HG03565 (cell line): ENCODE measurements around the gene LPP.

Experiments used
- ATAC-seq: cut with Tn5 transposase; IDR thresholded peaks from one replicate; pipeline ENCODE4 v1.9.1; 2021; ENCODE audit warnings: mild to moderate bottlenecking, moderate library complexity; ENCODE audit not compliant: unreplicated experiment

Gene LPP

GRCh38 chr3:188294823-188295487 lies 141.0 kb downstream of the LPP start:
- no peak for ATAC-seq

GRCh38 chr3:188295876-188296275 lies 141.9 kb downstream of the LPP start:
- ATAC-seq, result no peak

- no peak for ATAC-seq
These were observed 143.0 kb downstream of the LPP start for GRCh38 chr3:188296761-188297612.

GRCh38 chr3:188298585-188298984 lies 144.6 kb downstream of the LPP start:
- ATAC-seq, result no peak

GRCh38 chr3:188299068-188299467 lies 145.1 kb downstream of the LPP start:
- no peak for ATAC-seq

- no peak for ATAC-seq
These were observed 145.8 kb downstream of the LPP start for GRCh38 chr3:188299708-188300107.

- no peak for ATAC-seq
These were observed 147.2 kb downstream of the LPP start for GRCh38 chr3:188301147-188301546.

GRCh38 chr3:188303286-188303799 lies 149.4 kb downstream of the LPP start:
- ATAC-seq, result no peak

- ATAC-seq, result no peak
These were observed 149.9 kb downstream of the LPP start for GRCh38 chr3:188303823-188304222.

GRCh38 chr3:188304501-188304900 lies 150.5 kb downstream of the LPP start:
- no peak for ATAC-seq

GRCh38 chr3:188305220-188305619 lies 151.3 kb downstream of the LPP start:
- ATAC-seq, result no peak

GRCh38 chr3:188306435-188307005 lies 152.6 kb downstream of the LPP start:
- ATAC-seq, result no peak

- ATAC-seq, result peak; percentile 98
These were observed 155.7 kb downstream of the LPP start for GRCh38 chr3:188309437-188310269.

GRCh38 chr3:188310270-188310710 lies 156.3 kb downstream of the LPP start:
- ATAC-seq, result no peak

- ATAC-seq, result no peak
These were observed 161.6 kb downstream of the LPP start for GRCh38 chr3:188315553-188315952.

- no peak for ATAC-seq
These were observed 162.2 kb downstream of the LPP start for GRCh38 chr3:188316021-188316722.

- ATAC-seq, result no peak
These were observed 162.7 kb downstream of the LPP start for GRCh38 chr3:188316723-188317070.

GRCh38 chr3:188319569-188319968 lies 165.6 kb downstream of the LPP start:
- ATAC-seq, result no peak

GRCh38 chr3:188320757-188321156 lies 166.8 kb downstream of the LPP start:
- no peak for ATAC-seq

- no peak for ATAC-seq
These were observed 167.3 kb downstream of the LPP start for GRCh38 chr3:188321258-188321657.
